Tibial artery (tissue), 4 donors: ENCODE data around the gene PRR5L.
A peak's percentile ranks its signal among the peaks of the same experiment; 100 is the strongest.

Experiments used
- DNase-seq, 2 donors: peaks; one replicate each; pipeline ENCODE4 v3.0.0-alpha.2; 2019
- H3K27ac ChIP-seq, 2 donors: fragments of 200-600 bp; sonication (generic) in 1 of 2; 1 replicate in 1 of 2; 2 replicates in 1 of 2; pipeline ENCODE4 v1.5.1; 2018 to 2019; ENCODE audit warnings: mild to moderate bottlenecking in 1 of 2
- H3K27me3 ChIP-seq, 2 donors: fragments of 200-600 bp; sonication (generic) in 1 of 2; one replicate each; pipeline versions ENCODE4 v1.5.1 to v1.6.0; 2016 to 2019
- H3K36me3 ChIP-seq, 3 donors: fragments of 200-600 bp; sonication (generic) in 2 of 3; one replicate each; pipeline ENCODE4 v1.5.1; 2016 to 2019; ENCODE audit warnings: mild to moderate bottlenecking in 2 of 3
- H3K4me1 ChIP-seq, 4 donors: fragments of 200-600 bp; sonication (generic) in 2 of 4; 1 replicate in 3 of 4; 2 replicates in 1 of 4; pipeline ENCODE4 v1.5.1; 2016 to 2019
- H3K4me3 ChIP-seq, 2 donors: fragments of 200-600 bp; sonication (generic) in 1 of 2; 1 replicate in 1 of 2; 2 replicates in 1 of 2; pipeline ENCODE4 v1.5.1; 2018 to 2019; ENCODE audit warnings: mild to moderate bottlenecking in 2 of 2
- H3K9me3 ChIP-seq, 3 donors: fragments of 200-600 bp; sonication (generic) in 1 of 3; one replicate each; pipeline ENCODE4 v1.5.1; 2016 to 2019
- intact Hi-C: fragments of 100-400 bp; cut with DNase I; formaldehyde crosslinking; loops from one replicate; pipeline ENCODE4 v1.15.0; 2023; ENCODE audit warnings: low total_unique reads
- TF ChIP-seq, protein P1 (sequence below), 2 experiments: fragments of 200-600 bp in 1 of 2; fragments of 450-650 bp in 1 of 2; IDR thresholded peaks; one replicate each; pipeline ENCODE4 v1.5.1; 2017 to 2019; ENCODE audit warnings: antibody characterized with exemption in 2 of 2, mild to moderate bottlenecking in 1 of 2, moderate library complexity in 1 of 2

The PRR5L gene

DNA sequence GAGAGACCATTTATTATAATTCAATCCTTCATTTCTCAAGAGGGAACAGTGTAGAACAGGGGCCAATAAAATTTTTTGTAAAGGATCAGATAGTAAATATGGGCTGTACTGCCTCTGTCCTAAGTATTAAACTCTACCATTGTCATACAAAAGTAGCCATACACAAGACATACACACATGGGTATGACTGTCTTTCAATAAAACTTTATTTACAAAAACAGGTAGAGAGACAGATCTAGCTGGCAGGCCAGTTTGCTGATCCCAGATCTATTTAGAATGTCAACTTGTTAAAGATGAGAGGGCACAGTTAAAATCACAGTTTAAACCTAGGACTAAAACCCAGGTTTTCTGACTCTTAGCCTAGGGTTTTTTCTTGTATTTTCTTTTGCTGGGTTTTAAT lies 197.2 kb downstream of the PRR5L start:
- TF ChIP-seq, protein P1, sequence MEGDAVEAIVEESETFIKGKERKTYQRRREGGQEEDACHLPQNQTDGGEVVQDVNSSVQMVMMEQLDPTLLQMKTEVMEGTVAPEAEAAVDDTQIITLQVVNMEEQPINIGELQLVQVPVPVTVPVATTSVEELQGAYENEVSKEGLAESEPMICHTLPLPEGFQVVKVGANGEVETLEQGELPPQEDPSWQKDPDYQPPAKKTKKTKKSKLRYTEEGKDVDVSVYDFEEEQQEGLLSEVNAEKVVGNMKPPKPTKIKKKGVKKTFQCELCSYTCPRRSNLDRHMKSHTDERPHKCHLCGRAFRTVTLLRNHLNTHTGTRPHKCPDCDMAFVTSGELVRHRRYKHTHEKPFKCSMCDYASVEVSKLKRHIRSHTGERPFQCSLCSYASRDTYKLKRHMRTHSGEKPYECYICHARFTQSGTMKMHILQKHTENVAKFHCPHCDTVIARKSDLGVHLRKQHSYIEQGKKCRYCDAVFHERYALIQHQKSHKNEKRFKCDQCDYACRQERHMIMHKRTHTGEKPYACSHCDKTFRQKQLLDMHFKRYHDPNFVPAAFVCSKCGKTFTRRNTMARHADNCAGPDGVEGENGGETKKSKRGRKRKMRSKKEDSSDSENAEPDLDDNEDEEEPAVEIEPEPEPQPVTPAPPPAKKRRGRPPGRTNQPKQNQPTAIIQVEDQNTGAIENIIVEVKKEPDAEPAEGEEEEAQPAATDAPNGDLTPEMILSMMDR (IDR thresholded peaks at IDR 0.05), result no peak
- no peak for DNase-seq
- H3K4me3 ChIP-seq, result no peak overlapping the region
- peaks cover 70 to 87% (median 77%) of the 10 kb centered on the region in 3 donors for H3K36me3 ChIP-seq
- H3K27me3 ChIP-seq, result no peaks in the 10 kb centered on the region
- peaks cover 0 to under 1% (median 0%) of the 10 kb centered on the region in 4 donors for H3K4me1 ChIP-seq
- intact Hi-C loops, result loop anchor here (5.0 kb wide), 1 partner anchor 191 kb away; no protein-coding TSS in a partner anchor
- H3K27ac ChIP-seq, result no peak overlapping the region
- H3K9me3 ChIP-seq, result no peaks in the 10 kb centered on the region

DNA sequence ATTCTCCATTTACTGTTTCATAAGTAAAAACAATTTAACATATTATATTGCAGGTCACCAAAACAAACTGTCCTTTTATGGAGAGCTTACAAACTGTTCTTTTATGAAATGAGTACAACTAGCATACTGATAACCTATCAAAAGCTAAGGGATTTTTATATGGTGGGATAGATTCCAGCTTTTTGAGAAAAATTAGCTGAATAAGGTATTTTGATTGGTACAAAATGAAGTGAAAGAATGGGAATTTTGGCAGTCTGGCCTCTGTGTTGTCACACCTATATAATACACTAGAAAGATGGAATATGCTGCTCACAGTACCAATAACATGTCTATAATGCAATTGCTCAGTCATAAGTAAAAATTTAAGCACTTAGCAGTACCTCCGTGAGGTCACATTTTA lies 202.6 kb downstream of the PRR5L start:
- no peak for DNase-seq
- no peaks in the 10 kb centered on the region for H3K27me3 ChIP-seq
- peaks cover 0 to 39% (median 15%) of the 10 kb centered on the region in 4 donors for H3K4me1 ChIP-seq
- intact Hi-C loops, result no loop called here
- H3K9me3 ChIP-seq, result no peaks in the 10 kb centered on the region
- H3K4me3 ChIP-seq, result no peak overlapping the region
- TF ChIP-seq, protein P1 (IDR thresholded peaks at IDR 0.05), result no peak
- H3K36me3 ChIP-seq, result peaks cover 50 to 73% (median 50%) of the 10 kb centered on the region in 3 donors
- H3K27ac ChIP-seq, result no peak overlapping the region

DNA sequence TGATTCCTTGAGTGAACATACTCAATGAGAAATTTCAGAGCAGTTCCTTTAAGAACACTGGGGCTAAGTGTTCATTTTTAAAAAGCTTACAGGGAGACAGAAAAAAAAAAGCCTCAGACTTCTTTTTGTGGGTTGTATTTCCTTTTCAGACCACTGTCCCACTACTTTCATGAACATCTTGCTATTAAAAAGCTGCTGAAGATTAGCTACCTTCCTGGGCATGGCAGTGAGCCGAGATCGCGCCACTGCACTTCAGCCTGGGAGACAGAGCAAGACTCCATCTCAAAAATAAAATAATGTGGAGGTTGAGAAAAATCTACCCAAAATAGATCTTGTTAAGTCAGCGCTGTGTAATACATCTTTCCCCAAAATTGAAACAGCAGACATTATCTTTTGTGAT lies 203.2 kb downstream of the PRR5L start:
- intact Hi-C loops, result no loop called here
- no peak overlapping the region for H3K27ac ChIP-seq
- H3K27me3 ChIP-seq, result no peaks in the 10 kb centered on the region
- H3K4me1 ChIP-seq, result peaks cover 0 to 41% (median 15%) of the 10 kb centered on the region in 4 donors
- H3K4me3 ChIP-seq, result no peak overlapping the region
- H3K36me3 ChIP-seq, result peaks cover 44 to 67% (median 44%) of the 10 kb centered on the region in 3 donors
- no peak for DNase-seq
- no peaks in the 10 kb centered on the region for H3K9me3 ChIP-seq
- TF ChIP-seq, protein P1 (IDR thresholded peaks at IDR 0.05), result no peak

DNA sequence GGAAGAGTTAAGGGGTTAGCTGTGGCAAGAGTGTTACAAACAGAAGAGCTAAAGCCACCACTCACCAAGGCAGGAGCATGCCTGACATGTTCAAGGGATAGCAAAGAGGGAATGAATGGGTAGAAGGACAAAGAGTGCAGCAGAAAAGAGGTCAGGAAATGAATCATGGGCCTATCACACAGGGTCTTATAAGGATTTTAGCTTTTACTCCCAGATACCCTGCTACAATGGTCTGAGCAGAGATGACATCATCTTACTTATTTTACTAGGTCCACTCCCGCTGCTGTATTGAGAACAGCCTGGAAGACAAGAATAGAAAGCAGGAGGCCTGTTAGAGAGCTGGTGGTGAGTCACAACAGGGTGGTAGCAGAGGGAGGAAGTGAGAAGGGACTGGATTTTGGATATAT lies 204.2 kb downstream of the PRR5L start:
- no peaks in the 10 kb centered on the region for H3K9me3 ChIP-seq
- intact Hi-C loops, result no loop called here
- DNase-seq, result no peak
- TF ChIP-seq, protein P1 (IDR thresholded peaks at IDR 0.05), result no peak
- peak overlapping the region; percentile 14 to 20 for H3K27ac ChIP-seq
- peaks cover 0 to 41% (median 15%) of the 10 kb centered on the region in 4 donors for H3K4me1 ChIP-seq
- no peak overlapping the region for H3K4me3 ChIP-seq
- peaks cover 37 to 58% (median 38%) of the 10 kb centered on the region in 3 donors for H3K36me3 ChIP-seq
- H3K27me3 ChIP-seq, result no peaks in the 10 kb centered on the region

DNA sequence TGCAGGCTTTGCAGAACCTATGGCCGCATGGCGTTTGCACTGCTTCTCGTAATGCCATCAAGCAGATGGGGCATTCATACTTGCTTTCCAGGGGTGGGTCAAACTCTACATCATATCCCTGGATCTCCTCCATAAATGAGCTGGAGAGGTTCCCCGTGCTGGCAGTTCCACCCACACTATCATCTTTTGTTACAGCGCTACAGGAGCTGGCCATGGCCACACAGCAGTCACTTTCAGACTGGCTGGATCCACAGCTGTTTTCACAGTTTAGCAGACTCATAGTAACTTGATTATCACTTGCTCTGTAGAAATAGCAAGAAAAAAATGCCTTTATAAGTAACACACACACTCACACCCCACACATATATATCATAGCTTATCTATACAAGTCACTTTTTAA lies 205.1 kb downstream of the PRR5L start:
- no peak overlapping the region for H3K27ac ChIP-seq
- intact Hi-C loops, result no loop called here
- peaks cover 29 to 49% (median 30%) of the 10 kb centered on the region in 3 donors for H3K36me3 ChIP-seq
- TF ChIP-seq, protein P1 (IDR thresholded peaks at IDR 0.05), result no peak
- H3K9me3 ChIP-seq, result no peaks in the 10 kb centered on the region
- H3K4me1 ChIP-seq, result peaks cover 0 to 43% (median 16%) of the 10 kb centered on the region in 4 donors
- H3K27me3 ChIP-seq, result no peaks in the 10 kb centered on the region
- DNase-seq, result no peak
- H3K4me3 ChIP-seq, result no peak overlapping the region
